Measurements from ENCODE around the gene RNASE7.

Gene RNASE7

DNA sequence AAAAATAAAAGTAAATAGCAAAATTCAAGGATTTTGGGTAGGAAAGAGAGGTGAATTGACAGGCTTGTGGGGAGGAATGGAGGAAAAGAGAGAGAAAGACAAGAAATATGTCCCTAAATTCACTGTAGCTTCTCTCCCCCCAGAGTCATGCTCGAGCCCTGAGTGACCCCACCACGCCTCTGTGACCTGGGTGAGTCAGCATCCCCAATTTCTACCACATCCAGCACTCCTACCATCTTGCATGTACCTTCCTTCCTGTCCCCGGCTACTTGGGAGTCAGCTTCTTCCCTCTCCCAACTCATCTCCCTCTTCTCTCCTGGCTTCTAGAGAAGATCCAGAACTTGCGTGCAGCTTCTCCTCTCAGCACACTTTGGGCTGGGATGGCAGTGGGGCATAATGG, 46.5 kb downstream of the RNASE7 start:
- Histone ChIP-seq H3K4me3 (ENCODE audit: low read length) (no peak overlapping the region), H3K9me2 (replicated peaks; ENCODE audit: control insufficient read depth, low read length) (no peaks in the 10 kb centered on the region), H3K27ac (ENCODE audit: low read depth, low read length) (no peak overlapping the region), H3K9me3 (ENCODE audit: control insufficient read depth, insufficient read depth, low read length) (no peaks in the 10 kb centered on the region), H3F3A (ENCODE audit: control insufficient read depth, insufficient read depth) (no peaks in the 10 kb centered on the region), H3K4me2 (ENCODE audit: low read length) (no peak overlapping the region), H3K79me2 (ENCODE audit: control insufficient read depth, low read length) (no peaks in the 10 kb centered on the region), H3K4me1 (ENCODE audit: control insufficient read depth, low read length) (peaks cover 13% of the 10 kb centered on the region), H3K27me3 (ENCODE audit: control insufficient read depth, low read length) (no peaks in the 10 kb centered on the region), H4K20me1 (ENCODE audit: control insufficient read depth, insufficient read depth, low read depth, low read length) (peaks cover 9% of the 10 kb centered on the region), H3K36me3 (ENCODE audit: control insufficient read depth, low read length) (peaks cover 3% of the 10 kb centered on the region; the same call in 1 of the 2 replicates)
- no peak for TF ChIP-seq EZH2phosphoT487 (IDR thresholded peaks at IDR 0.05; ENCODE audit: borderline replicate concordance, low read length)
- TF ChIP-seq, protein P1, sequence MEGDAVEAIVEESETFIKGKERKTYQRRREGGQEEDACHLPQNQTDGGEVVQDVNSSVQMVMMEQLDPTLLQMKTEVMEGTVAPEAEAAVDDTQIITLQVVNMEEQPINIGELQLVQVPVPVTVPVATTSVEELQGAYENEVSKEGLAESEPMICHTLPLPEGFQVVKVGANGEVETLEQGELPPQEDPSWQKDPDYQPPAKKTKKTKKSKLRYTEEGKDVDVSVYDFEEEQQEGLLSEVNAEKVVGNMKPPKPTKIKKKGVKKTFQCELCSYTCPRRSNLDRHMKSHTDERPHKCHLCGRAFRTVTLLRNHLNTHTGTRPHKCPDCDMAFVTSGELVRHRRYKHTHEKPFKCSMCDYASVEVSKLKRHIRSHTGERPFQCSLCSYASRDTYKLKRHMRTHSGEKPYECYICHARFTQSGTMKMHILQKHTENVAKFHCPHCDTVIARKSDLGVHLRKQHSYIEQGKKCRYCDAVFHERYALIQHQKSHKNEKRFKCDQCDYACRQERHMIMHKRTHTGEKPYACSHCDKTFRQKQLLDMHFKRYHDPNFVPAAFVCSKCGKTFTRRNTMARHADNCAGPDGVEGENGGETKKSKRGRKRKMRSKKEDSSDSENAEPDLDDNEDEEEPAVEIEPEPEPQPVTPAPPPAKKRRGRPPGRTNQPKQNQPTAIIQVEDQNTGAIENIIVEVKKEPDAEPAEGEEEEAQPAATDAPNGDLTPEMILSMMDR (IDR thresholded peaks at IDR 0.05; ENCODE audit: low read depth, low read length, poor library complexity, severe bottlenecking) = no peak

DNA sequence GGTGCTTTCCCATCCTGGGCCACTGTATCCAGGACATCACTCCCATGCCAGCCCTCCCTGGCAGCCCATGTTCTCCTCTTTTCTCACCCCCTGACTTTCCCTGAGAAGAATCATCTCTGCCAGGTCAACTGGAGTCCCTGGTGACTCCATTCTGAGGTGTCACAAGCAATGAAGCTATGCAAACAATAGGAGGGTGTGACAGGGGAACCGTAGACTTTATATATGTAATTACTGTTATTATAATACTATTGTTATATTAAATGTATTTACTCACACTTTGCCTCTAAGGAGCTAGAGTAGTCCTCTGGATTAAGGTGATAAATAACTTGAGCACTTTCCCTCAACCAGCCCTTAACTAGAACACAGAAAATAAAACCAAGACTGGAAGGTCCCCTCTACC, 47.1 kb downstream of the RNASE7 start:
- H3F3A ChIP-seq (ENCODE audit: control insufficient read depth, insufficient read depth) = no peaks in the 10 kb centered on the region
- no peak overlapping the region for H3K4me2 ChIP-seq (ENCODE audit: low read length)

DNA sequence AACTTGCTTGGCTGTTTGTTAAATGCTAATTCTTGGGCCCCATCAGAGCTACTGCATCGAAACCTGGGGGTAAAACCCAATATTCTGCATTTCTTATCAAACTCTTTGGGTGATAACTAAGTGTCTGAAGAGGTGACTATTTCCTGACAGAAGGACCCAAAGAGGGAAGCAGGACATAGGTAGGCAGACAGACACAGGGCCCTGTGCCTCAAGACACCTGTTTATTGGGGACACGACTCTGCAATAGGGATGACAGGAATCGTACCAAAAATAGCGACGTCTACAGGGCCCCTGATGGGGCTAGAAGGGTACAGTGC, 47.7 kb downstream of the RNASE7 start:
- Histone ChIP-seq H3K9me2 (replicated peaks; ENCODE audit: control insufficient read depth, low read length) (no peaks in the 10 kb centered on the region), H3F3A (ENCODE audit: control insufficient read depth, insufficient read depth) (no peaks in the 10 kb centered on the region), H3K79me2 (ENCODE audit: control insufficient read depth, low read length) (no peaks in the 10 kb centered on the region), H3K4me1 (ENCODE audit: control insufficient read depth, low read length) (peaks cover 20% of the 10 kb centered on the region), H3K36me3 (ENCODE audit: control insufficient read depth, low read length) (peaks cover 3% of the 10 kb centered on the region; the same call in 1 of the 2 replicates), H3K4me3 (ENCODE audit: low read length) (no peak overlapping the region), H4K20me1 (ENCODE audit: control insufficient read depth, insufficient read depth, low read depth, low read length) (peaks cover 9% of the 10 kb centered on the region), H3K27ac (ENCODE audit: low read depth, low read length) (no peak overlapping the region), H3K27me3 (ENCODE audit: control insufficient read depth, low read length) (no peaks in the 10 kb centered on the region), H3K4me2 (ENCODE audit: low read length) (no peak overlapping the region), H3K9me3 (ENCODE audit: control insufficient read depth, insufficient read depth, low read length) (no peaks in the 10 kb centered on the region)
- no peak for TF ChIP-seq EZH2phosphoT487 (IDR thresholded peaks at IDR 0.05; ENCODE audit: borderline replicate concordance, low read length)
- TF ChIP-seq, protein P1 (IDR thresholded peaks at IDR 0.05; ENCODE audit: low read depth, low read length, poor library complexity, severe bottlenecking) = no peak

More for the DNA sequence above, 47.1 kb downstream of the RNASE7 start:
- Histone ChIP-seq H3K4me1 (ENCODE audit: control insufficient read depth, low read length) (peaks cover 19% of the 10 kb centered on the region), H3K27ac (ENCODE audit: low read depth, low read length) (no peak overlapping the region), H3K9me2 (replicated peaks; ENCODE audit: control insufficient read depth, low read length) (no peaks in the 10 kb centered on the region), H3K9me3 (ENCODE audit: control insufficient read depth, insufficient read depth, low read length) (no peaks in the 10 kb centered on the region), H3K4me3 (ENCODE audit: low read length) (no peak overlapping the region), H4K20me1 (ENCODE audit: control insufficient read depth, insufficient read depth, low read depth, low read length) (peaks cover 9% of the 10 kb centered on the region), H3K27me3 (ENCODE audit: control insufficient read depth, low read length) (no peaks in the 10 kb centered on the region), H3K79me2 (ENCODE audit: control insufficient read depth, low read length) (no peaks in the 10 kb centered on the region), H3K36me3 (ENCODE audit: control insufficient read depth, low read length) (peaks cover 3% of the 10 kb centered on the region; the same call in 1 of the 2 replicates)
- no peak for TF ChIP-seq EZH2phosphoT487 (IDR thresholded peaks at IDR 0.05; ENCODE audit: borderline replicate concordance, low read length)
- TF ChIP-seq, protein P1 (IDR thresholded peaks at IDR 0.05; ENCODE audit: low read depth, low read length, poor library complexity, severe bottlenecking) = no peak

All from DOHH2 (cell line).